GM12892 (cell line): Measurements from ENCODE around the gene SLC39A11.

Experiments used
- POLR2A ChIP-seq: IDR thresholded peaks from 2 replicates; pipeline ENCODE4 v1.6.1; 2011; ENCODE audit warnings: low read depth, low read length, control low read depth
- POLR2AphosphoS5 ChIP-seq: IDR thresholded peaks from 2 replicates; pipeline ENCODE4 v1.6.1; 2011; ENCODE audit warnings: low read depth, low read length, control low read depth
- TAF1 ChIP-seq: IDR thresholded peaks from 2 replicates; pipeline ENCODE4 v1.6.1; 2011; ENCODE audit warnings: low read depth, mild to moderate bottlenecking, control low read depth, low read length, borderline replicate concordance

- TF ChIP-seq POLR2A (no peak), POLR2AphosphoS5 (no peak), TAF1 (no peak)
These were observed 62.5 kb downstream of the SLC39A11 start for GRCh38 chr17:73029991-73030390.
